ENCODE measurements around the gene RBM25.

- TF ChIP-seq CTCF (IDR thresholded peaks at IDR 0.05) (no peak), POLR2A (IDR thresholded peaks at IDR 0.05) (no peak)
Measured at GRCh38 chr14:73069585-73069984, 11.3 kb downstream of the RBM25 start.
